Measurements from ENCODE around the gene PPL.

Gene PPL

DNA sequence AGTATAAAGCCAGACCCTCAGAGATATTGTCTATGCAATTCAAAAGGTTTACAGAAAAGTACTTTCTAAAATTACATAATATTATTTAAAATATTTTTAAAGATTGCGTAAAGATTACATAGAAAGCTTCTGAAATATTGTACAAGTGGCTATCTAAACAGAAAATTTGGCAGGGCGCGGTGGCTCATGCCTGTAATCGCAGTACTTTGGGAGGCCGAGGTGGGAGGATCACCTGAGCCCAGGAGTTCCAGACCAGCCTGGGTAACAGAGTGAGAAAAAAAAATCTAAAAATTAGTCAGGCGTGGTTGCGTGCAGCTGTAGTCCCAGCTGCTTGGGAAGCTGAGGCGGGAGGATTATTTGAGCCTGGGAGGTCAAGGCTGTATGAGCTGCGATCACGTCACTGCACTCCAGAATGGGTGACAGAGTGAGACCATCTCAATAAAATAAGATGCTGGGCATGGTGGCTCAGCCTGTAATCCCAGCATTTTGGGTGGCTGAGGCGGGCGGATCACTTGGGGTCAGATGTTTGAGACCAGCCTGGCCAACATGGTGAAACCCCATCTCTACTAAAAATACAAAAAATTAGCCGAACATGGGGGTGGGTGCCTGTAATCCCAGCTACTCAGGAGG is 71.6 kb downstream of the PPL start:
- ChIA-PET POLR2A (ENCODE audit: low non-redundant PET) (interaction anchor here (0.6 kb wide), 1 partner anchor 11 kb away, joined by 5 read pairs; no protein-coding TSS in a partner anchor), CTCF (no interaction called here)
- H3K27ac ChIP-seq: no peak overlapping the region
- TF ChIP-seq, protein P1, sequence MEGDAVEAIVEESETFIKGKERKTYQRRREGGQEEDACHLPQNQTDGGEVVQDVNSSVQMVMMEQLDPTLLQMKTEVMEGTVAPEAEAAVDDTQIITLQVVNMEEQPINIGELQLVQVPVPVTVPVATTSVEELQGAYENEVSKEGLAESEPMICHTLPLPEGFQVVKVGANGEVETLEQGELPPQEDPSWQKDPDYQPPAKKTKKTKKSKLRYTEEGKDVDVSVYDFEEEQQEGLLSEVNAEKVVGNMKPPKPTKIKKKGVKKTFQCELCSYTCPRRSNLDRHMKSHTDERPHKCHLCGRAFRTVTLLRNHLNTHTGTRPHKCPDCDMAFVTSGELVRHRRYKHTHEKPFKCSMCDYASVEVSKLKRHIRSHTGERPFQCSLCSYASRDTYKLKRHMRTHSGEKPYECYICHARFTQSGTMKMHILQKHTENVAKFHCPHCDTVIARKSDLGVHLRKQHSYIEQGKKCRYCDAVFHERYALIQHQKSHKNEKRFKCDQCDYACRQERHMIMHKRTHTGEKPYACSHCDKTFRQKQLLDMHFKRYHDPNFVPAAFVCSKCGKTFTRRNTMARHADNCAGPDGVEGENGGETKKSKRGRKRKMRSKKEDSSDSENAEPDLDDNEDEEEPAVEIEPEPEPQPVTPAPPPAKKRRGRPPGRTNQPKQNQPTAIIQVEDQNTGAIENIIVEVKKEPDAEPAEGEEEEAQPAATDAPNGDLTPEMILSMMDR (conservative IDR thresholded peaks at IDR 0.05; ENCODE audit: low read depth): no peak
- DNase-seq (ENCODE audit: low spot score): no peak

DNA sequence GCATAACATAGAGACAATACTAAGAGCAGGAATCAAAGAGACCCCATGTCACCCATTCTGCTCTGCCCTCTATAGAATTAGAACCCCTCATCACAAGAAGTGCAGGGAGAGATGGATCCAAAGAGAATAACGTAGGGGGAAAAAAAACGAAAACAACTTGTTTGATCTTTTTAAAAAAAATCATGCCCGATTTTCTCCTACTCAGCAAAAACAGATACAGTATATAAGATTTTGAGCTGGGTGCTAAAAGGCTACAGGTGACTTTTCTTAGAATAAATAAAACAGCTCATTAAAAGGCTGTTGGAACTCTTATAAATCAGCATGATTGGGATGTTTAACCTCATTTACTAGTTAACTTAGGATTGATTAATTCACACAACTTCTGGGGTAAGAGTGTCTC is 72.2 kb downstream of the PPL start:
- TF ChIP-seq, protein P1 (conservative IDR thresholded peaks at IDR 0.05; ENCODE audit: low read depth): no peak
- POLR2A ChIA-PET (ENCODE audit: low non-redundant PET): interaction anchor here (0.6 kb wide), 1 partner anchor 10 kb away, joined by 5 read pairs; no protein-coding TSS in a partner anchor
- CTCF ChIA-PET: no interaction called here
- DNase-seq (ENCODE audit: low spot score): no peak
- no peak overlapping the region for H3K27ac ChIP-seq

DNA sequence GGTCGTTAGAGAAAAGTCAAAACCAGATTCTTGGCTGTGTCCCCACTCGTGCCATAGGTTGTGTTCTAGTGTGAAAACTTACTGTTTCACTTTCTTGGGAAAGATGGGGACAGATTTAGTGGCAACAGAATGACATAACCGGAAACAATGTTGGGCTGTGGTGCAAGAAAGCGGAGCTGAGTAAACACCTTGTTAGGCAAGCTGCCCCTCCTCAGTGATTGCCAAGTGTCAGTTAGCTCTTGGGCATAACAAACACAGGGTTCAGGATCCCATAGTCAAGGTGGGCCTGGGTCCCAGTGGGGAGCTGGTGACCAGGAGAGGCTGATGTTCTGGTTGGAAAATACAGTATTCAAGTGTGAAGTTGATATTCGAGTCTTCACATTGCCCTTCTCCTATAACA is 74.3 kb downstream of the PPL start:
- POLR2A ChIA-PET (ENCODE audit: low non-redundant PET): no interaction called here
- H3K27ac ChIP-seq: 0 out of 2 replicates have a peak overlapping the region, but pooled peaks have one; percentile 36
- CTCF ChIA-PET: no interaction called here
- peak; percentile 13 for DNase-seq (ENCODE audit: low spot score)
- TF ChIP-seq, protein P1 (conservative IDR thresholded peaks at IDR 0.05; ENCODE audit: low read depth): no peak

DNA sequence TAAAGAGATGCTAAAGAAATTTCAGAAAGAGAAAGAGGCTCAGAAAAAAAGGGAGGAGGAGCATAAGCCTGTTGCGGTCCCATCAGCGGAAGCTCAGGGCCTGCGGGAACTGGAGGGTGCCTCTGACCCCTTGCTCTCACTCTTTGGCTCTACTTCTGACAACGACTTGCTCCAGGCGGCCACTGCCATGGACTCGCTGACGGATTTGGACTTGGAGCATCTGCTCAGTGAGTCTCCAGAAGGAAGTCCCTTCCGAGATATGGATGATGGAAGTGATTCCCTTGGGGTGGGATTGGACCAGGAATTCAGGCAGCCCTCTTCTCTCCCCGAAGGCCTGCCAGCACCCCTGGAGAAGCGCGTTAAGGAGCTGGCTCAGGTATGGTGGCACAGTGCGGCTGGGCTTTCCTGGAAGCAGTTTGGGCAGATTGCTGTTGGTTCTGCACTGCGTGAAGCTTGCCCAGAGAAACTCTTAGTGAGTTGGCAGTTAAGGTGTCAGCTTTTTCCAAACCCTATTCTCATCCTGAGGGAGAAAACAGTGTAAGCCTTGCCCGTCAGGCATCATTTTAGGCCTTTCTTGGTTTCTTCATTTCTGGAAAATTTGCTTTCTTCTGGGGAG is 76.1 kb downstream of the PPL start:
- CTCF ChIA-PET: no interaction called here
- POLR2A ChIA-PET (ENCODE audit: low non-redundant PET): no interaction called here
- H3K27ac ChIP-seq: no peak overlapping the region
- TF ChIP-seq, protein P1 (conservative IDR thresholded peaks at IDR 0.05; ENCODE audit: low read depth): no peak
- no peak for DNase-seq (ENCODE audit: low spot score)

DNA sequence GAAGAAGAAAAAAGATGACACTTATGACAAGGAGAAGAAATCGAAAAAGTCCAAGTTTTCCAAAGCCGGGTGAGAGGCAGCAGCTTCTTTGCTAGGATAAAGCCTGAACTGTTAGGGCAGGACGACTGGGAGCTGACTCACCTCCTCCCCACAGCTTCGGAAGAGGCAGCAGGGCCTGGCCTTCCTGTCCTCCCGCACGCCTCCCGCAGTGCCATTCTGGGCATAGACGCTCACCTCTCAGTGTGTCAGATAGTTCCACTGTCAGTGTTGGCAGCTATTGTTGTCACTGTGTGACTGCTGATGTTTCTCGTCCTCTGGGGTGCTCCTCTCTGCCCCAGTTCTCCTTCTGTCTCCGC is 77.1 kb downstream of the PPL start:
- H3K27ac ChIP-seq: peak overlapping the region; percentile 28; the same call in 1 of the 2 replicates
- CTCF ChIA-PET: interaction anchor here (0.6 kb wide), 1 partner anchor 458 kb away, joined by 6 read pairs; no protein-coding TSS in a partner anchor
- TF ChIP-seq, protein P1 (conservative IDR thresholded peaks at IDR 0.05; ENCODE audit: low read depth): no peak
- POLR2A ChIA-PET (ENCODE audit: low non-redundant PET): no interaction called here
- no peak for DNase-seq (ENCODE audit: low spot score)

DNA sequence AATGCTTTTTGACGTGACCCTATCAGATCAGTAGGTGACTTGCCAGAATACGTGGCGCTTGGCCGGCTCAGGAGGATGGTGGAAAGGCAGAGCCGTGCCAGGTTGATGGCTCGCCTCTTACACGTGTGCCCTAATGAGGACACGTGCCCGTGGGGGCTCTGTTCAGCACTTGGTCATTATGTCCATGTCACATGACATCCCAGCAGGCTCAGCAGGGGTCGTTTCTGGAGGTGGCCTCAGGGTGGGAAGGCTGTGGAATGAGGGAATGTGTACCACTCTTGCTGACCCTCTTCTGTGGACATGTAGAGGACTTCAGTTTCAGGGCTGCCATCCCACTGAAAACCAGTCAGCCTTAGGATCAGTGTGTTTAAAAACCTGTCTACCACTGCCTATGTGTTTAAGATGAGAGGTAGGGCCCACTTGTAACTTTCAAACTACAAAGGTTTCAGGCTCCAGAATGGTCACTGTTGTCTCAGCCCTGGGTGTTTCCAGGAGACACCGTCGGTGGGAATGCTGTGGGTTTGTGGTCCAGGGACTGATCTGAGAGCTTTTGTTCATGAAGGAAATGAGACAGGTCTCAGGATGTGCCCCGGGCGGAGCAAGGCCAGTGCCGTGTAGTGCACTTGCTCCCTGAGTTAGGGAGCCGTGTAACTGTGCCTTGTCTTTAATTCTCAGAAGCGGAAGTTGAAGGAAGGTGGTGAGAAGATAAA is 77.6 kb downstream of the PPL start:
- no peak for DNase-seq (ENCODE audit: low spot score)
- ChIA-PET POLR2A (ENCODE audit: low non-redundant PET) (no interaction called here), CTCF (interaction anchor here (0.6 kb wide), 1 partner anchor 458 kb away, joined by 6 read pairs; no protein-coding TSS in a partner anchor)
- TF ChIP-seq, protein P1 (conservative IDR thresholded peaks at IDR 0.05; ENCODE audit: low read depth): no peak
- H3K27ac ChIP-seq: peak overlapping the region; percentile 28; the same call in 1 of the 2 replicates
